IPS-18a (cell line): ENCODE data around the gene PPP2R5B.

Experiments
- H3K27ac ChIP-seq: one replicate; pipeline ENCODE4 v1.5.1; 2013; ENCODE audit warnings: low read length
- H3K27me3 ChIP-seq: one replicate; pipeline ENCODE4 v1.6.1; 2013; ENCODE audit warnings: mild to moderate bottlenecking, low read length; ENCODE audit not compliant: control insufficient read depth, insufficient read depth
- H3K36me3 ChIP-seq: one replicate; pipeline ENCODE4 v1.6.1; 2013; ENCODE audit warnings: low read depth, low read length; ENCODE audit not compliant: control insufficient read depth
- H3K4me1 ChIP-seq: one replicate; pipeline ENCODE4 v1.6.1; 2013; ENCODE audit warnings: low read depth, low read length; ENCODE audit not compliant: control insufficient read depth
- H3K4me3 ChIP-seq: one replicate; pipeline ENCODE4 v1.5.1; 2013; ENCODE audit warnings: low read length
- H3K9ac ChIP-seq: one replicate; pipeline ENCODE4 v1.6.1; 2013; ENCODE audit warnings: mild to moderate bottlenecking, low read length, moderate library complexity
- H3K9me3 ChIP-seq: one replicate; pipeline ENCODE4 v1.6.1; 2013; ENCODE audit warnings: low read depth, low read length; ENCODE audit not compliant: control insufficient read depth

The PPP2R5B gene

DNA sequence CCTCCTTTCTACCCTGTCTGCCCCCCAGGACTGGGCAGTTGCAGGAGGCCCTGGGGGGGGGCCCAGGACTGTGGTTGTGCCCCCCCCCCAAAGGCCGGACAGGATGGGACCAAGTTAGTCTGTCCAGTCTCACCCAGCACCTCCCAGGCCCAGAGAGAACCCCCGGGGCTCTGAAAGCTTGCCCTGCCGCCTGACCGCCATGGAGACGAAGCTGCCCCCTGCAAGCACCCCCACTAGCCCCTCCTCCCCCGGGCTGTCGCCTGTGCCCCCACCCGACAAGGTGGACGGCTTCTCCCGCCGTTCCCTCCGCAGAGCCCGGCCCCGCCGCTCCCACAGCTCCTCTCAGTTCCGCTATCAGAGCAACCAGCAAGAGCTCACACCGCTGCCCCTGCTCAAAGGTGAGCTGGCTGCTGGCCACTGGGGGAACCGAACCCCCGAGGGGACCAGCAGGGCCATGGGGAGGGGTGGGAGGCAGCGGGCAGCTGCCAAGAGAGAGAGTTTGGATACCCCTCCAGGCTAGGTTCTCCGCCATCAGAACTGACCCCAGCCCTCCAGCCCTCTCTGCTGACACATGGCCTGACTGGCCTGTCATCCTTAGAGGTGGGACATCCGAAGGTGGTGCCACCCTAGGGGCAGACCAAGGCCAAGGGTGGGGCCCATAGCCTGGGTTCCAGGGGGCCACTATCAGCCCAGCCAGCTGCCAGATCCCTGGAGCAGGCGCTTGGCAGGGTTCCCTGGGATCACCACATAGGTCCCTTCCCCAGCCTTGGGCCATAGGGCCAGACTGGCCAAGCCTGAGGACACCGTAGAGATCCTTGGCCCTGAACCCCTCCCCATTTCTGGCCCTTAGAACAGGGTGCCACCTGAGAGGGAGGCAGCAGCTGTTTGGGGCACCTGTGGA, 1.3 kb downstream of the PPP2R5B start:
- H3K4me3 ChIP-seq = peak overlapping the region; percentile 68
- H3K9me3 ChIP-seq = no peaks in the 10 kb centered on the region
- H3K27ac ChIP-seq = no peak overlapping the region
- H3K27me3 ChIP-seq = peaks cover 4% of the 10 kb centered on the region
- H3K9ac ChIP-seq = no peak overlapping the region
- H3K4me1 ChIP-seq = peaks cover 5% of the 10 kb centered on the region
- no peaks in the 10 kb centered on the region for H3K36me3 ChIP-seq

- peaks cover 4% of the 10 kb centered on the region for H3K27me3 ChIP-seq
- no peaks in the 10 kb centered on the region for H3K36me3 ChIP-seq
- H3K4me3 ChIP-seq = no peak overlapping the region
- H3K9ac ChIP-seq = no peak overlapping the region
- no peak overlapping the region for H3K27ac ChIP-seq
- peaks cover 5% of the 10 kb centered on the region for H3K4me1 ChIP-seq
- H3K9me3 ChIP-seq = no peaks in the 10 kb centered on the region
Measured at GRCh38 chr11:64926689-64927088, 2.2 kb downstream of the PPP2R5B start.

DNA sequence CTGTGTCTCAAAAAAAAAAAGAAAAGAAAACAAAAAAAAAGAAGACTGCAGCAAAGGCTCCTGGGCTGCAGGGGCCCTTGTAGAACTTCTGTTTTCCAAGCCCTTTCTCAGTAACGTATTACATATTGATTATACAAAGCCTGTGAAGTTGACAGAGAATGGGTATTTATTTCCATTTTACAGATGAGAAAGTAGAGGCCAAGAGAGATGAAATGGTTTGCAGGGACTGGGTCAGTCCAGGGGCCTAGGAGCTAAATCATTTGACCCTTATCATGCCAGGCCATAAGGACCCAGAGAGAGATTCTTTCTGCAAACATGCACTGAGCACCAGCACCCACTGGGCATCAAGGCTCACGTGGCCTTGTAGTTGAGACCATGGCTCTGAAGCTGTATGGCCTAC, 4.5 kb downstream of the PPP2R5B start:
- Histone ChIP-seq H3K27ac (no peak overlapping the region), H3K9ac (no peak overlapping the region), H3K27me3 (peaks cover 4% of the 10 kb centered on the region), H3K4me1 (peaks cover 5% of the 10 kb centered on the region), H3K9me3 (no peaks in the 10 kb centered on the region), H3K4me3 (no peak overlapping the region), H3K36me3 (no peaks in the 10 kb centered on the region)

- H3K27me3 ChIP-seq = peaks cover 4% of the 10 kb centered on the region
- H3K36me3 ChIP-seq = no peaks in the 10 kb centered on the region
- no peaks in the 10 kb centered on the region for H3K9me3 ChIP-seq
- no peak overlapping the region for H3K4me3 ChIP-seq
- H3K9ac ChIP-seq = no peak overlapping the region
- no peak overlapping the region for H3K27ac ChIP-seq
- H3K4me1 ChIP-seq = peaks cover 3% of the 10 kb centered on the region
Measured at GRCh38 chr11:64929625-64930024, 5.1 kb downstream of the PPP2R5B start.

GRCh38 chr11:64930340-64930739, 5.9 kb downstream of the PPP2R5B start:
- peaks cover under 1% of the 10 kb centered on the region for H3K4me1 ChIP-seq
- no peak overlapping the region for H3K27ac ChIP-seq
- peaks cover 1% of the 10 kb centered on the region for H3K27me3 ChIP-seq
- H3K9me3 ChIP-seq = no peaks in the 10 kb centered on the region
- no peak overlapping the region for H3K9ac ChIP-seq
- no peaks in the 10 kb centered on the region for H3K36me3 ChIP-seq
- H3K4me3 ChIP-seq = no peak overlapping the region

GRCh38 chr11:64931290-64931689, 6.8 kb downstream of the PPP2R5B start:
- Histone ChIP-seq H3K9ac (no peak overlapping the region), H3K36me3 (no peaks in the 10 kb centered on the region), H3K9me3 (no peaks in the 10 kb centered on the region), H3K27ac (no peak overlapping the region), H3K4me3 (no peak overlapping the region), H3K4me1 (peaks cover 3% of the 10 kb centered on the region), H3K27me3 (no peaks in the 10 kb centered on the region)

- H3K9me3 ChIP-seq = no peaks in the 10 kb centered on the region
- peaks cover 3% of the 10 kb centered on the region for H3K4me1 ChIP-seq
- H3K4me3 ChIP-seq = no peak overlapping the region
- no peaks in the 10 kb centered on the region for H3K36me3 ChIP-seq
- H3K27ac ChIP-seq = no peak overlapping the region
- H3K27me3 ChIP-seq = no peaks in the 10 kb centered on the region
- H3K9ac ChIP-seq = no peak overlapping the region
Measured at GRCh38 chr11:64932324-64932723, 7.8 kb downstream of the PPP2R5B start.

DNA sequence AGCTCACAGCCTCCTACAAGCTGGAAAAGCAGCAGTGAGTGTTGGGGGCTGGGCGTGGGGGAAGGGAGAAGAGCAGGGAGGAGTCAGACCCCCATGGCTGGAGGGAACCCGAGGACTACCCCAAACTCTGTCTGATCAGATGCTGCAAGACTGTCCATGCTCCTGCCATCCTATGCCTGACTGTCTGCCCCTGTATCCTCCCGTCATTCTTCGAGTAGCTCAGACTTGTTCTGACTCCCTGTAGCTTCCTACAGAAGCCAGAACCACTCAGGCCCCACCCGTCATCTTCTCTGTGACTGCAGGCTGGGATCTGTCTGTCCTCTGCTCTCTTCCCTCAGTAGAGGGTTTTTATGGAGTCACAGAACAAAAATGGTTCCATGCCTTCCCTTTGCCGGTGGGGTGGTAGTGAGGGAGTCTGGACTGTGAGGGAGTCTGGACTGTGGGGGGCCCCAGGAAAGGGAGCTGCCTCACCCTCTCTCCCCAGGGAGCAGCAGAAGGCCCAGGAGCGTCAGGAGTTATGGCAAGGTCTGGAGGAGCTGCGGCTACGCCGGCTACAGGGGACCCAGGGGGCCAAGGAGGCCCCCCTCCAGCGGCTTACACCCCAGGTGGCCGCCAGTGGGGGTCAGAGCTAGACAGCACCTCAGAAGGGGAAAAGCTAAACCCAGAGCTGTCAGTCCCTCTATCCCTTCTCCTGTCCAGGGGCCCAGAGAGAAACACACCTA, 8.9 kb downstream of the PPP2R5B start:
- Histone ChIP-seq H3K27ac (no peak overlapping the region), H3K36me3 (no peaks in the 10 kb centered on the region), H3K4me3 (no peak overlapping the region), H3K27me3 (no peaks in the 10 kb centered on the region), H3K9me3 (no peaks in the 10 kb centered on the region), H3K9ac (no peak overlapping the region), H3K4me1 (peaks cover 3% of the 10 kb centered on the region)

DNA sequence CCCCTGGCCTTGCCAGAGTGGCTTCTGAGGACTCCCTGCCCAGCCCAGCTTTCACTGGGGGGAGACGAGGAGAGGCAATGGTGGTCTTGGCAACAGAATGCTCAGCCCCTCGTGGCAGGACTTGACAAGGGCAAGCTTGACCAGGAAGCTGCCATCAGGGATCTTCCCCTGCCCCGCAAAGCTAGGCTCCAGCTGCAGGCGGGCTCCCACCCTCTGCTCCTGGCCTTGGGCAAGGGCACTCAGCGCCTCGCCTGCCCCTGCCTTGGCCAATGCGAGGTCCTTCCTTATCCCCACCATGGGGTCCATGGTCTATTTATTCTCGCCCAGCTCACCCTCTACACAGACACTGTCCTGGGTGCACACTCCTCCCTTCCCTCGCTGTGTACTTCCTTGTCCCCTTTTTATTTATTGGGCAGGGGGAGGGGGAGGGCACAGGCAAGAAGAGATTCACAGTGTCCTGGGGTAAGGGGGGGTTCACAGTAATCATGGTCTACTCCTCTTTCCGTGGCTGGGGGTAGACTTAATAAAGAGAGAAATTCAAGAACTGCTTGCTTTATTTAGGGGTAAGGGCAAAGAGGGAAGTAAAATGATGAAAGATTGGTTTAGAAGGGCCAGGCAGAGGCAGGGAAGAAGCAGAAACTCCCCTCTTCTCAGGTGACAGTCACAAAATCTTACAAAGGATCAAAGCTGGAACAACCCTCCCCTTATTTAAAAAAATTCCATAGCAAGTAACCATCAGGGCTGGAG, 9.6 kb downstream of the PPP2R5B start:
- H3K4me1 ChIP-seq = peaks cover 3% of the 10 kb centered on the region
- H3K27me3 ChIP-seq = no peaks in the 10 kb centered on the region
- no peaks in the 10 kb centered on the region for H3K36me3 ChIP-seq
- H3K4me3 ChIP-seq = no peak overlapping the region
- H3K9ac ChIP-seq = no peak overlapping the region
- H3K27ac ChIP-seq = no peak overlapping the region
- H3K9me3 ChIP-seq = no peaks in the 10 kb centered on the region

DNA sequence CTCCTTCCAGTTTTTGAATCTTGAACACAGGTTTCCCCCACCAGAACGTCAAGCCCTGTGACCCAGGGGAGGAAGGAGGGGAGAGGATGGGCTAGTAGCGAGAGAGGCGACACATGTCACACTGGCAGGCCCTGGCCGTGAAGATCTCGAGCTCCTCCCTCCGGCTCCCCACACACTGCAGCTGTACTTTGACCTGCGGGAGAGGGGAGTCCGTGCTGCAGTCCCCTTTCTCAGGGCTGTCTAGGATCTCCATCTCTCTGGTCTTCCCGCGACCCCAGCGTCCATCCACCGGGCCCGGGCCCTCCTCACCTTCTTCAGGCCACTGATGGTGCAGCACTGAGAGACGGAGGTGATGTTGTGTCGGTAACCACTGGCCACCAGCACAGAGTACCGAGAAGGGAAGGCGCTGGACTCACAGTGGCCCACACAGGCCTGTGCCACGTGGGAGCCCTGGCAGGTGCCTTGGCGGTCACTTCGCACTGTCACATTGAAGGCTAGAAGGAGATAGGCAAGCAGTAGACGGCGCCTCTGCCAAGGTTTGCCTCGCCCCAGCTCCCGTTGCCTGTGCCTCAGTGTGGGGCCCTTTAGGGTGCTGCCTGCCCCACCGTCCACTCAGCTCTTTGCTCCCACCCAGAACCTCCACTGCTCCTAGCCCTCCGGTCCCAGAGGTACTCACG, 10.3 kb downstream of the PPP2R5B start:
- H3K4me3 ChIP-seq = no peak overlapping the region
- no peaks in the 10 kb centered on the region for H3K27me3 ChIP-seq
- no peak overlapping the region for H3K9ac ChIP-seq
- no peak overlapping the region for H3K27ac ChIP-seq
- H3K4me1 ChIP-seq = peaks cover 3% of the 10 kb centered on the region
- no peaks in the 10 kb centered on the region for H3K9me3 ChIP-seq
- no peaks in the 10 kb centered on the region for H3K36me3 ChIP-seq
